ENCODE results near the gene KRT17.

- TF ChIP-seq POLR2A (IDR thresholded peaks at IDR 0.05; ENCODE audit: low read length) (no peak), GATA1 (IDR thresholded peaks at IDR 0.05; ENCODE audit: low read depth, low read length) (no peak)
Measured at GRCh38 chr17:41578971-41579370, 45.4 kb downstream of the KRT17 start.

All from erythroblast (primary cell).